ENCODE measurements around the gene DTWD1. TPM values are rescaled to one million over a fixed set of nuclear protein-coding genes. Genes with fewer than 3 reads are reported as not detected.
"Not testable (repeated sequence)": the region's sequence is repeated elsewhere in the genome, so short reads cannot be mapped to it uniquely, and the experiment has no call there.

Gene DTWD1
- total and polyA plus RNA-seq, 2 of the 13 experiments (the other 11 are each of a cell fraction or from before 2014, with no cell fraction given), result 12.7 to 18.3 TPM

DNA sequence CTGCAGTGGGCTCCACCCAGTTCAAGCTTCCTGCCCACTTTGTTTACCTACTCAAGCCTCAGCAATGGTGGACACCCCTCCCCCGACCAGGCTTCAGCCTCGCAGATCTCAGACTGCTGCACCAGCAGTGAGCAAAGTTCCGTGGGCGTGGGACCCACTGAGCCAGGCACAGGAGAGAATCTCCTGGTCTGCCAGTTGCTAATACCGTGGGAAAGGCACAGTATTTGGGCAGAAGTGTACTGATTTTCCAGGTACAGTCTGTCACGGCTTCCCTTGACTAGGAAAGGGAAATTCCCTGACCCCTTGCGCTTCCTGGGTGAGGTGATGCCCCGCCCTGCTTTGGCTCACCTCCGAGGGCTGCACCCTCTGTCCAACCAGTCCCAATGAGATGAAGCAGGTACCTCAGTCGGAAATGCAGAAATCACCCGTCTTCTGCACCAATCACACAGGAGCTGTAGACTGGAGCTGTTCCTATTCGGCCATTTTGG lies 28.0 kb upstream of the DTWD1 start (continued):
- TF ChIP-seq FOXP1 (IDR thresholded peaks at IDR 0.05); GABPA (IDR thresholded peaks at IDR 0.05; ENCODE audit: low read depth, low read length): not testable (repeated sequence)
- TF ChIP-seq FOXP1 (CRISPR knock-in tag; IDR thresholded peaks at IDR 0.05), result peak; percentile 19; the same call in 1 of the 2 replicates
- TF ChIP-seq, protein P1, sequence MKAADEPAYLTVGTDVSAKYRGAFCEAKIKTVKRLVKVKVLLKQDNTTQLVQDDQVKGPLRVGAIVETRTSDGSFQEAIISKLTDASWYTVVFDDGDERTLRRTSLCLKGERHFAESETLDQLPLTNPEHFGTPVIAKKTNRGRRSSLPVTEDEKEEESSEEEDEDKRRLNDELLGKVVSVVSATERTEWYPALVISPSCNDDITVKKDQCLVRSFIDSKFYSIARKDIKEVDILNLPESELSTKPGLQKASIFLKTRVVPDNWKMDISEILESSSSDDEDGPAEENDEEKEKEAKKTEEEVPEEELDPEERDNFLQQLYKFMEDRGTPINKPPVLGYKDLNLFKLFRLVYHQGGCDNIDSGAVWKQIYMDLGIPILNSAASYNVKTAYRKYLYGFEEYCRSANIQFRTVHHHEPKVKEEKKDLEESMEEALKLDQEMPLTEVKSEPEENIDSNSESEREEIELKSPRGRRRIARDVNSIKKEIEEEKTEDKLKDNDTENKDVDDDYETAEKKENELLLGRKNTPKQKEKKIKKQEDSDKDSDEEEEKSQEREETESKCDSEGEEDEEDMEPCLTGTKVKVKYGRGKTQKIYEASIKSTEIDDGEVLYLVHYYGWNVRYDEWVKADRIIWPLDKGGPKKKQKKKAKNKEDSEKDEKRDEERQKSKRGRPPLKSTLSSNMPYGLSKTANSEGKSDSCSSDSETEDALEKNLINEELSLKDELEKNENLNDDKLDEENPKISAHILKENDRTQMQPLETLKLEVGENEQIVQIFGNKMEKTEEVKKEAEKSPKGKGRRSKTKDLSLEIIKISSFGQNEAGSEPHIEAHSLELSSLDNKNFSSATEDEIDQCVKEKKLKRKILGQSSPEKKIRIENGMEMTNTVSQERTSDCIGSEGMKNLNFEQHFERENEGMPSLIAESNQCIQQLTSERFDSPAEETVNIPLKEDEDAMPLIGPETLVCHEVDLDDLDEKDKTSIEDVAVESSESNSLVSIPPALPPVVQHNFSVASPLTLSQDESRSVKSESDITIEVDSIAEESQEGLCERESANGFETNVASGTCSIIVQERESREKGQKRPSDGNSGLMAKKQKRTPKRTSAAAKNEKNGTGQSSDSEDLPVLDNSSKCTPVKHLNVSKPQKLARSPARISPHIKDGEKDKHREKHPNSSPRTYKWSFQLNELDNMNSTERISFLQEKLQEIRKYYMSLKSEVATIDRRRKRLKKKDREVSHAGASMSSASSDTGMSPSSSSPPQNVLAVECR (CRISPR knock-in tag; IDR thresholded peaks at IDR 0.05; ENCODE audit: borderline replicate concordance), result peak; percentile 20; the same call in 1 of the 2 replicates
- TF ChIP-seq THAP11 (CRISPR knock-in tag; IDR thresholded peaks at IDR 0.05), result 0 out of 2 replicates have a peak, but pooled peaks have one; percentile 14
- peak; percentile 72 for TF ChIP-seq NFYB (CRISPR knock-in tag; IDR thresholded peaks at IDR 0.05)
- peak; percentile 63 for TF ChIP-seq NFYC (CRISPR knock-in tag; IDR thresholded peaks at IDR 0.05)
- TF ChIP-seq, protein P2, sequence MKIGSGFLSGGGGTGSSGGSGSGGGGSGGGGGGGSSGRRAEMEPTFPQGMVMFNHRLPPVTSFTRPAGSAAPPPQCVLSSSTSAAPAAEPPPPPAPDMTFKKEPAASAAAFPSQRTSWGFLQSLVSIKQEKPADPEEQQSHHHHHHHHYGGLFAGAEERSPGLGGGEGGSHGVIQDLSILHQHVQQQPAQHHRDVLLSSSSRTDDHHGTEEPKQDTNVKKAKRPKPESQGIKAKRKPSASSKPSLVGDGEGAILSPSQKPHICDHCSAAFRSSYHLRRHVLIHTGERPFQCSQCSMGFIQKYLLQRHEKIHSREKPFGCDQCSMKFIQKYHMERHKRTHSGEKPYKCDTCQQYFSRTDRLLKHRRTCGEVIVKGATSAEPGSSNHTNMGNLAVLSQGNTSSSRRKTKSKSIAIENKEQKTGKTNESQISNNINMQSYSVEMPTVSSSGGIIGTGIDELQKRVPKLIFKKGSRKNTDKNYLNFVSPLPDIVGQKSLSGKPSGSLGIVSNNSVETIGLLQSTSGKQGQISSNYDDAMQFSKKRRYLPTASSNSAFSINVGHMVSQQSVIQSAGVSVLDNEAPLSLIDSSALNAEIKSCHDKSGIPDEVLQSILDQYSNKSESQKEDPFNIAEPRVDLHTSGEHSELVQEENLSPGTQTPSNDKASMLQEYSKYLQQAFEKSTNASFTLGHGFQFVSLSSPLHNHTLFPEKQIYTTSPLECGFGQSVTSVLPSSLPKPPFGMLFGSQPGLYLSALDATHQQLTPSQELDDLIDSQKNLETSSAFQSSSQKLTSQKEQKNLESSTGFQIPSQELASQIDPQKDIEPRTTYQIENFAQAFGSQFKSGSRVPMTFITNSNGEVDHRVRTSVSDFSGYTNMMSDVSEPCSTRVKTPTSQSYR (CRISPR knock-in tag; IDR thresholded peaks at IDR 0.05; ENCODE audit: borderline replicate concordance), result peak; percentile 77; the same call in 1 of the 2 replicates
- TF ChIP-seq YEATS4 (CRISPR knock-in tag; IDR thresholded peaks at IDR 0.05; ENCODE audit: borderline replicate concordance), result peak; percentile 63; the same call in 1 of the 2 replicates
- TF ChIP-seq SAP130 (CRISPR knock-in tag; IDR thresholded peaks at IDR 0.05; ENCODE audit: low read depth), result peak; percentile 48; the same call in 1 of the 2 replicates
- TF ChIP-seq, protein P3, sequence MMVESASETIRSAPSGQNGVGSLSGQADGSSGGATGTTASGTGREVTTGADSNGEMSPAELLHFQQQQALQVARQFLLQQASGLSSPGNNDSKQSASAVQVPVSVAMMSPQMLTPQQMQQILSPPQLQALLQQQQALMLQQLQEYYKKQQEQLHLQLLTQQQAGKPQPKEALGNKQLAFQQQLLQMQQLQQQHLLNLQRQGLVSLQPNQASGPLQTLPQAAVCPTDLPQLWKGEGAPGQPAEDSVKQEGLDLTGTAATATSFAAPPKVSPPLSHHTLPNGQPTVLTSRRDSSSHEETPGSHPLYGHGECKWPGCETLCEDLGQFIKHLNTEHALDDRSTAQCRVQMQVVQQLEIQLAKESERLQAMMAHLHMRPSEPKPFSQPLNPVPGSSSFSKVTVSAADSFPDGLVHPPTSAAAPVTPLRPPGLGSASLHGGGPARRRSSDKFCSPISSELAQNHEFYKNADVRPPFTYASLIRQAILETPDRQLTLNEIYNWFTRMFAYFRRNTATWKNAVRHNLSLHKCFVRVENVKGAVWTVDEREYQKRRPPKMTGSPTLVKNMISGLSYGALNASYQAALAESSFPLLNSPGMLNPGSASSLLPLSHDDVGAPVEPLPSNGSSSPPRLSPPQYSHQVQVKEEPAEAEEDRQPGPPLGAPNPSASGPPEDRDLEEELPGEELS (CRISPR knock-in tag; IDR thresholded peaks at IDR 0.05), result 0 out of 2 replicates have a peak, but pooled peaks have one; percentile 10
- TF ChIP-seq YY1 (IDR thresholded peaks at IDR 0.05; ENCODE audit: insufficient read depth, insufficient replicate concordance, low read depth, low read length), result peak; percentile 28
- TF ChIP-seq HOXA3 (CRISPR knock-in tag; IDR thresholded peaks at IDR 0.05), result 0 out of 2 replicates have a peak, but pooled peaks have one; percentile 62
- TF ChIP-seq HES4 (CRISPR knock-in tag; IDR thresholded peaks at IDR 0.05; ENCODE audit: borderline replicate concordance), result peak; percentile 44; the same call in 1 of the 2 replicates
- TF ChIP-seq, protein P4, sequence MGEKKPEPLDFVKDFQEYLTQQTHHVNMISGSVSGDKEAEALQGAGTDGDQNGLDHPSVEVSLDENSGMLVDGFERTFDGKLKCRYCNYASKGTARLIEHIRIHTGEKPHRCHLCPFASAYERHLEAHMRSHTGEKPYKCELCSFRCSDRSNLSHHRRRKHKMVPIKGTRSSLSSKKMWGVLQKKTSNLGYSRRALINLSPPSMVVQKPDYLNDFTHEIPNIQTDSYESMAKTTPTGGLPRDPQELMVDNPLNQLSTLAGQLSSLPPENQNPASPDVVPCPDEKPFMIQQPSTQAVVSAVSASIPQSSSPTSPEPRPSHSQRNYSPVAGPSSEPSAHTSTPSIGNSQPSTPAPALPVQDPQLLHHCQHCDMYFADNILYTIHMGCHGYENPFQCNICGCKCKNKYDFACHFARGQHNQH (CRISPR knock-in tag; IDR thresholded peaks at IDR 0.05), result 0 out of 2 replicates have a peak, but pooled peaks have one; percentile 36
- 0 out of 2 replicates have a peak, but pooled peaks have one; percentile 49 for TF ChIP-seq ZFX (CRISPR knock-in tag; IDR thresholded peaks at IDR 0.05; ENCODE audit: low read depth)
- TF ChIP-seq PHF8 (CRISPR knock-in tag; IDR thresholded peaks at IDR 0.05), result peak; percentile 66; the same call in 1 of the 2 replicates
- TF ChIP-seq MED1 (CRISPR knock-in tag; IDR thresholded peaks at IDR 0.05), result peak; percentile 37; the same call in 1 of the 2 replicates
- TF ChIP-seq KAT8 (CRISPR knock-in tag; IDR thresholded peaks at IDR 0.05), result peak; percentile 71
- peak; percentile 76 for TF ChIP-seq GABPA (CRISPR knock-in tag; IDR thresholded peaks at IDR 0.05; ENCODE audit: low read depth)
- TF ChIP-seq ZBTB38 (CRISPR knock-in tag; IDR thresholded peaks at IDR 0.05), result 0 out of 2 replicates have a peak, but pooled peaks have one; percentile 27

Measured in HepG2 (cell line).